Tibial nerve (tissue), 4 donors: ENCODE data around the gene DPEP2. TPM values are rescaled to one million over a fixed set of nuclear protein-coding genes. Genes with fewer than 3 reads are reported as not detected.

ENCODE experiments used
- DNase-seq, 2 donors: peaks; one replicate each; pipeline ENCODE4 v3.0.0-alpha.2; 2019; ENCODE audit warnings: low spot score in 2 of 2
- H3K27ac ChIP-seq, 4 donors: fragments of 200-600 bp; sonication (generic) in 3 of 4; one replicate each; pipeline ENCODE4 v1.5.1; 2017 to 2019; ENCODE audit warnings: mild to moderate bottlenecking in 1 of 4
- H3K27me3 ChIP-seq, 2 donors: fragments of 200-600 bp; sonication (generic) in 1 of 2; one replicate each; pipeline versions ENCODE4 v1.5.1 to v1.6.0; 2017 to 2019
- H3K36me3 ChIP-seq, 3 donors: fragments of 200-600 bp; sonication (generic); one replicate each; pipeline ENCODE4 v1.5.1; 2018 to 2019
- H3K4me1 ChIP-seq, 4 donors: fragments of 200-600 bp; sonication (generic) in 3 of 4; one replicate each; pipeline ENCODE4 v1.5.1; 2017 to 2019
- H3K4me3 ChIP-seq, 4 donors: fragments of 200-600 bp; sonication (generic) in 3 of 4; one replicate each; pipeline ENCODE4 v1.5.1; 2017 to 2019; ENCODE audit warnings: mild to moderate bottlenecking in 1 of 4, moderate library complexity in 1 of 4
- H3K9me3 ChIP-seq, 4 donors: fragments of 200-600 bp; sonication (generic) in 3 of 4; one replicate each; pipeline ENCODE4 v1.5.1; 2017 to 2019
- CTCF ChIP-seq, 5 experiments: fragments of 200-600 bp in 3 of 5; fragments of 450-650 bp in 2 of 5; sonication (generic) in 3 of 5; IDR thresholded peaks; one replicate each; pipeline ENCODE4 v1.5.1; 2016 to 2019; ENCODE audit warnings: antibody characterized with exemption in 5 of 5, mild to moderate bottlenecking in 3 of 5, moderate library complexity in 2 of 5
- EP300 ChIP-seq, 2 donors: sonication (generic); formaldehyde crosslinking; IDR thresholded peaks; one replicate each; pipeline ENCODE4 v1.6.1; 2017; ENCODE audit warnings: antibody characterized with exemption in 2 of 2, mild to moderate bottlenecking in 1 of 2
- POLR2A ChIP-seq, 2 donors: fragments of 450-650 bp; IDR thresholded peaks; one replicate each; pipeline ENCODE4 v1.6.1; 2017; ENCODE audit warnings: antibody characterized with exemption in 2 of 2, mild to moderate bottlenecking in 2 of 2, moderate library complexity in 2 of 2
- WGBS, 2 donors: methylation state at CpG; one replicate each; pipeline ENCODE4 v1.1.5; 2018; 5-methylcytosine and 5-hydroxymethylcytosine counted together
- total RNA-seq, 4 donors: library from RNA; depleted of rRNA; stranded (reverse); fragments of >200 nt; gene quantifications; one replicate each; pipeline ENCODE4 v1.1.0, GENCODE V29; 2016

The DPEP2 gene
- total RNA-seq, 4 donors from 2014 or later = 1.0 to 12.6 (median 3.8) TPM

- Histone ChIP-seq H3K27ac (peak overlapping the region in 1 of 4 donors; percentile 23), H3K9me3 (no peaks in the 10 kb centered on the region), H3K27me3 (no peaks in the 10 kb centered on the region), H3K4me3 (no peak overlapping the region), H3K4me1 (peaks cover 0 to 83% (median 53%) of the 10 kb centered on the region in 4 donors), H3K36me3 (peaks cover 6 to 61% (median 8%) of the 10 kb centered on the region in 3 donors)
- TF ChIP-seq EP300 (IDR thresholded peaks at IDR 0.05) (no peak), CTCF (IDR thresholded peaks at IDR 0.05) (no peak), POLR2A (IDR thresholded peaks at IDR 0.05) (no peak)
- WGBS, 2 donors = 87 to 90% methylated on average over 8 of the region's 8 CpGs
- DNase-seq = no peak
These were observed 37.1 kb downstream of the DPEP2 start for GRCh38 chr16:67962135-67962534.

- DNase-seq = no peak
- Histone ChIP-seq H3K27me3 (no peaks in the 10 kb centered on the region), H3K4me1 (peaks cover 0 to 77% (median 47%) of the 10 kb centered on the region in 4 donors), H3K9me3 (no peaks in the 10 kb centered on the region), H3K4me3 (no peak overlapping the region), H3K36me3 (peaks cover 6 to 62% (median 8%) of the 10 kb centered on the region in 3 donors), H3K27ac (peak overlapping the region in 2 of 4 donors; percentile 23 to 31)
- WGBS, 2 donors = 86 to 89% methylated on average over 10 to 13 of the region's 13 CpGs
- TF ChIP-seq CTCF (IDR thresholded peaks at IDR 0.05) = no peak
- TF ChIP-seq EP300 (IDR thresholded peaks at IDR 0.05) = no peak
These were observed 37.7 kb downstream of the DPEP2 start for GRCh38 chr16:67961551-67961957.

GRCh38 chr16:67959536-67960329 lies 39.6 kb downstream of the DPEP2 start:
- TF ChIP-seq EP300 (IDR thresholded peaks at IDR 0.05) = peak in 1 of 2 donors; percentile 69
- TF ChIP-seq POLR2A (IDR thresholded peaks at IDR 0.05) = no peak
- no peak for TF ChIP-seq CTCF (IDR thresholded peaks at IDR 0.05)
- H3K36me3 ChIP-seq = peaks cover 6 to 79% (median 8%) of the 10 kb centered on the region in 3 donors
- peak overlapping the region in 3 of 4 donors; percentile 62 to 74 (median 70) for H3K27ac ChIP-seq

GRCh38 chr16:67957622-67958021 lies 41.7 kb downstream of the DPEP2 start:
- Histone ChIP-seq H3K9me3 (no peaks in the 10 kb centered on the region), H3K4me1 (peaks cover 0 to 47% (median 15%) of the 10 kb centered on the region in 4 donors), H3K27me3 (no peaks in the 10 kb centered on the region), H3K4me3 (no peak overlapping the region), H3K36me3 (peaks cover 6 to 90% (median 8%) of the 10 kb centered on the region in 3 donors), H3K27ac (peak overlapping the region in 1 of 4 donors; percentile 74)
- 92% methylated on average over 9 of the region's 9 CpGs for WGBS, 2 donors
- no peak for DNase-seq
- TF ChIP-seq EP300 (IDR thresholded peaks at IDR 0.05) = no peak
- no peak for TF ChIP-seq CTCF (IDR thresholded peaks at IDR 0.05)
- TF ChIP-seq POLR2A (IDR thresholded peaks at IDR 0.05) = no peak

More at GRCh38 chr16:67959536-67960329, 39.6 kb downstream of the DPEP2 start:
- H3K4me1 ChIP-seq = peaks cover 0 to 59% (median 33%) of the 10 kb centered on the region in 4 donors
- no peaks in the 10 kb centered on the region for H3K27me3 ChIP-seq
- 24 to 36% methylated on average over 10 to 11 of the region's 11 CpGs for WGBS, 2 donors
- peak; percentile 47 to 49 for DNase-seq
- no peak overlapping the region for H3K4me3 ChIP-seq
- H3K9me3 ChIP-seq = no peaks in the 10 kb centered on the region
